ENCODE data around the gene SCCPDH.
A peak's percentile ranks its signal among the peaks of the same experiment; 100 is the strongest.

The SCCPDH gene

DNA sequence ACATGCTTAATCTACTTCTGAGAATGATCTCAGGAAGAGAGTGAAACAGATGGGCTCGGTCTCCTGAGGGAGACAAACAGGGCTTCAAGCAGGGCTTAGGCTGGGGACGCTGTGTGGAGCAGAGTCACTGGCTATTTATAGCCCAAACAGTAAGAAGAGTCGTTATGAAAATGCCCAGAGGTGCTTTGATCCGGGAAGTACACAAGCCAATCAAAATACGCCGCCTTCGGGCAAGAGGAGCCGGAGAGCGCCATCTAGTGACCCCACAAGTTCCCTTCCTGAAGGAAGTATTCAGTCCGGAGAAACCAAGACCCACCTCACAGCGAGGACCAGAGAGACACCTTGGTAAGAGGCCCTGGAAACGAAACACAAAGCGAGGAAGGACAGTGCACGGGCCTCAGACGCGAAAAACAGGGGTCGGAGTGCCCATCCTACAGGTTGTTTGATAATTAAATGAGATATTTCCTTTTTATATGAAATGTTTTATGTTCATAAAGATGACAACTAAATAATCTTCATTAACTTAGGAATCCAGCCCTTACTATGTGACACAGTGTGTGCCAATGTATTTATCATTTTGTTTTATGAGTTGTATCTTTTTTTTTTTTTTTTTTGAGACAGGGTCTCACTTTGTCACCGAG is 25.0 kb upstream of the SCCPDH start:
- in situ Hi-C loops (cut with HindIII; ENCODE audit: low pct_ligation_motif_present, low sequenced_read_pairs) = no loop called here
- TF ChIP-seq, protein P1, sequence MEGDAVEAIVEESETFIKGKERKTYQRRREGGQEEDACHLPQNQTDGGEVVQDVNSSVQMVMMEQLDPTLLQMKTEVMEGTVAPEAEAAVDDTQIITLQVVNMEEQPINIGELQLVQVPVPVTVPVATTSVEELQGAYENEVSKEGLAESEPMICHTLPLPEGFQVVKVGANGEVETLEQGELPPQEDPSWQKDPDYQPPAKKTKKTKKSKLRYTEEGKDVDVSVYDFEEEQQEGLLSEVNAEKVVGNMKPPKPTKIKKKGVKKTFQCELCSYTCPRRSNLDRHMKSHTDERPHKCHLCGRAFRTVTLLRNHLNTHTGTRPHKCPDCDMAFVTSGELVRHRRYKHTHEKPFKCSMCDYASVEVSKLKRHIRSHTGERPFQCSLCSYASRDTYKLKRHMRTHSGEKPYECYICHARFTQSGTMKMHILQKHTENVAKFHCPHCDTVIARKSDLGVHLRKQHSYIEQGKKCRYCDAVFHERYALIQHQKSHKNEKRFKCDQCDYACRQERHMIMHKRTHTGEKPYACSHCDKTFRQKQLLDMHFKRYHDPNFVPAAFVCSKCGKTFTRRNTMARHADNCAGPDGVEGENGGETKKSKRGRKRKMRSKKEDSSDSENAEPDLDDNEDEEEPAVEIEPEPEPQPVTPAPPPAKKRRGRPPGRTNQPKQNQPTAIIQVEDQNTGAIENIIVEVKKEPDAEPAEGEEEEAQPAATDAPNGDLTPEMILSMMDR (IDR thresholded peaks at IDR 0.05; ENCODE audit: low read depth, low read length, missing control alignments) = peak; percentile 95
- Histone ChIP-seq H3K27me3 (replicated peaks) (no peaks in the 10 kb centered on the region), H3K27ac (peak overlapping the region; percentile 10), H3K4me3 (ENCODE audit: low read depth, low read length) (peak overlapping the region; percentile 36), H3K36me3 (replicated peaks) (no peaks in the 10 kb centered on the region)
- peak; percentile 93 for DNase-seq

DNA sequence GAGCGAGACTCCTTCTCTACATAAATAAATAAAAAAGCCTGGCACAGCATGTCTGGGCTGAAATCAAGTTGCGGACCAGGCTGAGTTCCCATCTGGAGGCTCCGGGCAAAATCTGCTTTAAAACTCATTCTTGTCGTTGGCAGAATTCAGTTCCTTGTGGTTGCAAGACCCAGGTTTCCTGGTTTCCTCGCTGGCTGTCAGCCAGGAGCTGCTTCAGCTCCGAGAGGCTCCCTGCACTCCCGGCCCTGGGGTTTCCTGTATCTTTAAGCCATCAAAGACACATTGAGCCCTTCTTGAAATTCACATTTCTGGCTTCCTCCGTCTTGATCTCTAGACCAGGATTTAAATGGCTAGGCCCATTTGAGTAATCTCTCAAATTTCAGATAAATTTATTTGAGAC is 20.6 kb upstream of the SCCPDH start:
- in situ Hi-C loops (cut with HindIII; ENCODE audit: low pct_ligation_motif_present, low sequenced_read_pairs) = no loop called here

DNA sequence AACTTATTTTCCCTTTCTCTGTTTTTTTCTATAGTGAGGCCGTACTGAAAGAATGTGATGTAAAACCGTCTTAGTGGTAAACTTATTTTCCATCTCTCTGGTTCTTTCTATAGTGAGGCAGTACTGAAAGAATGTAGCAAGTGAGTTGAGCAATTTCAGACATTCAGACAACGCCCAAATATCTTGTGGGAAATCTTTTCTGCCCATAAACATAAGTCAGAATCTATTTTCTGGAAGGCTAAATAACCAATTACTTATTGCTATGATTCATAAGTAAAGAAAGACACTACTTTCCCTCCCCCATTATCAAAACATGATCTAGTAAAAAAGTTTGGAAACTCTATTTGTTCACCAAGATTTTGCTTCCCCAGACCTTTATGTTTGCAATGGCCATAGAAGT is 18.8 kb upstream of the SCCPDH start:
- in situ Hi-C loops (cut with HindIII; ENCODE audit: low pct_ligation_motif_present, low sequenced_read_pairs) = no loop called here
- H3K27ac ChIP-seq = peak overlapping the region; percentile 91
- DNase-seq = peak; percentile 81
- H3K27me3 ChIP-seq (replicated peaks) = no peaks in the 10 kb centered on the region
- no peak overlapping the region for H3K4me3 ChIP-seq (ENCODE audit: low read depth, low read length)
- TF ChIP-seq, protein P1 (IDR thresholded peaks at IDR 0.05; ENCODE audit: low read depth, low read length, missing control alignments) = no peak
- H3K36me3 ChIP-seq (replicated peaks) = no peaks in the 10 kb centered on the region

More for the DNA sequence above, 20.6 kb upstream of the SCCPDH start:
- TF ChIP-seq, protein P1 (IDR thresholded peaks at IDR 0.05; ENCODE audit: low read depth, low read length, missing control alignments) = no peak
- DNase-seq = no peak
- Histone ChIP-seq H3K4me3 (ENCODE audit: low read depth, low read length) (no peak overlapping the region), H3K27me3 (replicated peaks) (no peaks in the 10 kb centered on the region), H3K36me3 (replicated peaks) (no peaks in the 10 kb centered on the region), H3K27ac (no peak overlapping the region)

DNA sequence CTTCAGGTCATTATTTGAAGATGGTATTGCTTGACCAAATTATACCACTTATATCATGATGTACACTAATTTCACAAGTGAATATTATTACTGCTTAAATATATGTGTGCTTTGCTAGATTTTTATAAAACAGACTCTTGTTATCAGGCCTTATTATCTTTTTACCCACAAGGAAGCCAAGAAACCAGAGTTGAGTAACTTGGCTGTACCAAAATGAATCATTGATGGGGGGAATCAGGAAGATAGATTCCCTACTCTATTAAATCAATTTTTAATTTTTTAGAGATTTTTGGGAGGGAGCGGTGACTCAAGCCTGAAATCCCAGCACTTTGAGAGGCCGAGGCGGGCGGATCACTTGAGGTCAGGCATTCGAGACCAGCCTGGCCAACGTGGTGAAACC is 16.0 kb upstream of the SCCPDH start:
- no peak overlapping the region for H3K4me3 ChIP-seq (ENCODE audit: low read depth, low read length)
- DNase-seq = no peak
- in situ Hi-C loops (cut with HindIII; ENCODE audit: low pct_ligation_motif_present, low sequenced_read_pairs) = no loop called here
- no peaks in the 10 kb centered on the region for H3K27me3 ChIP-seq (replicated peaks)
- no peak overlapping the region for H3K27ac ChIP-seq
- H3K36me3 ChIP-seq (replicated peaks) = no peaks in the 10 kb centered on the region
- TF ChIP-seq, protein P1 (IDR thresholded peaks at IDR 0.05; ENCODE audit: low read depth, low read length, missing control alignments) = no peak

DNA sequence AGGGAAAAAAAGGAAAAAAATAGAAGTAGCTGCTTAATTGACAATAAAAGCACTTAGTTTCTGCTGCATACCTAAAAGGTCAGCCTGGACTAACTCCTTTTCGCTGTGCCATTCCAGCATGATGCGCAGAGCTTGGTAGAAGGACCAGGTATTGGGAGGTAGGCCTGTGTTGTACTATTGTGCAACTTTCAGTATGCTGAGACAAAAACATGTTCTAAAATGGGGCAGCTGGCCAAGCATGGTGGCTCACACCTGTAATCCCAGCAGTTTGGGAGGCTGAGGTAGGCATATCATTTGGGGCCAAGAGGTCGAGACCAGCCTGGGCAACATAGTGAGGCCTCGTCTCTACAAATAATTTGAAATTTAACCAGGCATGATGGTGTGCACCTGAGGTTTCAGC is 15.0 kb upstream of the SCCPDH start:
- H3K27me3 ChIP-seq (replicated peaks) = no peaks in the 10 kb centered on the region
- in situ Hi-C loops (cut with HindIII; ENCODE audit: low pct_ligation_motif_present, low sequenced_read_pairs) = no loop called here
- no peak for DNase-seq
- no peaks in the 10 kb centered on the region for H3K36me3 ChIP-seq (replicated peaks)
- H3K4me3 ChIP-seq (ENCODE audit: low read depth, low read length) = no peak overlapping the region
- no peak overlapping the region for H3K27ac ChIP-seq
- TF ChIP-seq, protein P1 (IDR thresholded peaks at IDR 0.05; ENCODE audit: low read depth, low read length, missing control alignments) = no peak

DNA sequence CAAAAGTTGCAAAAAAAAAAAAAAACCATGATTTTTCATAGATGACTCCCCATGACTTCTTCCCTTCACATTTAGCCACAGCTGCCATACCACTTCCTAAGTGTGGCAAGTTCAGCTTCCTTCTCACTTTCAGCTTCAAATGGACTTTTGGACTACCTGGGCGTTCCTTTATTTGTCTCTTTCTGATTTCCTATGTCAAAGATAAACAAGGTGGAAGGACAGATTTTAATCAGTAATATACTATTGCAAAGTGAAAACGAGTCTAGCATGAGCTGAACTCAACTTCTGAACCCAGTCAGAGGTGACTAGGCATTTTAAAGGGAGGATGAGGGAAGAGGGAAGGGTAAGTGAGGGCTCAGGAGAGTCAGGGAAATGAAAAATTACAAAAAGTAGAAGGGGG is 14.4 kb upstream of the SCCPDH start:
- no peak for DNase-seq
- H3K4me3 ChIP-seq (ENCODE audit: low read depth, low read length) = no peak overlapping the region
- TF ChIP-seq, protein P1 (IDR thresholded peaks at IDR 0.05; ENCODE audit: low read depth, low read length, missing control alignments) = no peak
- no peak overlapping the region for H3K27ac ChIP-seq
- no peaks in the 10 kb centered on the region for H3K27me3 ChIP-seq (replicated peaks)
- no peaks in the 10 kb centered on the region for H3K36me3 ChIP-seq (replicated peaks)
- in situ Hi-C loops (cut with HindIII; ENCODE audit: low pct_ligation_motif_present, low sequenced_read_pairs) = no loop called here

Measured in brain microvascular endothelial cell (primary cell).